ENCODE results near the gene ARHGEF37. TPM values are rescaled to one million over a fixed set of nuclear protein-coding genes. Genes with fewer than 3 reads are reported as not detected.

Gene ARHGEF37
- total RNA-seq, 1 donor from 2014 or later: 17.7 TPM

DNA sequence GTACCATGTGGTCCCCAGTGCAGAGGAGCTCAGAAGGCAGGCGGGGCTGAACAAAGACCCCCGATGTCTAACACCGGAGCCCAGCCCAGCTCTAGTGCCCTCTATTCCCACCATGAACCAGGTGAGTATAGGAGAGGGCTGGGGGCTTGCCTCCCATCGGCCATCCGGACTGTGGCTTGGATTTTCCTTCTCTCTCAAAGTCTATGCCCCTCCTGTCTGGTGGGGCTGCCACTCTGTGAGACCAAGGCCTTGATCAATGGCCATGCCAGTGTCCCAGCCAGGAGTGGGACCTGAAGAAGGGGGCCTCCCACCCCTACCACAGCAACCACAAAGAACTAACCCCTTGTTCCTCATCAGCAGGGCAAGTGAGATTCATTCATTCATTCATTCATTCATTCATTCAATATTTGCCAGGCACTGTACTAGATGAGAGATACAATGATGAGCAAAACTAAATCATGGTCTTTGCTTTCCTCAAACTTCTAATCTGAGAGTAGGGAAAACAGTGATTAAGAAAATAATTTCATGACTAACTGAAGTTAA is 47.6 kb downstream of the ARHGEF37 start:
- intact Hi-C loops (cut with DNase I): no loop called here
- no peak overlapping the region for H3K27ac ChIP-seq
- peaks cover 0 to 13% of the 10 kb centered on the region in 2 donors for H3K36me3 ChIP-seq
- no peaks in the 10 kb centered on the region for H3K9me3 ChIP-seq
- TF ChIP-seq, protein P1, sequence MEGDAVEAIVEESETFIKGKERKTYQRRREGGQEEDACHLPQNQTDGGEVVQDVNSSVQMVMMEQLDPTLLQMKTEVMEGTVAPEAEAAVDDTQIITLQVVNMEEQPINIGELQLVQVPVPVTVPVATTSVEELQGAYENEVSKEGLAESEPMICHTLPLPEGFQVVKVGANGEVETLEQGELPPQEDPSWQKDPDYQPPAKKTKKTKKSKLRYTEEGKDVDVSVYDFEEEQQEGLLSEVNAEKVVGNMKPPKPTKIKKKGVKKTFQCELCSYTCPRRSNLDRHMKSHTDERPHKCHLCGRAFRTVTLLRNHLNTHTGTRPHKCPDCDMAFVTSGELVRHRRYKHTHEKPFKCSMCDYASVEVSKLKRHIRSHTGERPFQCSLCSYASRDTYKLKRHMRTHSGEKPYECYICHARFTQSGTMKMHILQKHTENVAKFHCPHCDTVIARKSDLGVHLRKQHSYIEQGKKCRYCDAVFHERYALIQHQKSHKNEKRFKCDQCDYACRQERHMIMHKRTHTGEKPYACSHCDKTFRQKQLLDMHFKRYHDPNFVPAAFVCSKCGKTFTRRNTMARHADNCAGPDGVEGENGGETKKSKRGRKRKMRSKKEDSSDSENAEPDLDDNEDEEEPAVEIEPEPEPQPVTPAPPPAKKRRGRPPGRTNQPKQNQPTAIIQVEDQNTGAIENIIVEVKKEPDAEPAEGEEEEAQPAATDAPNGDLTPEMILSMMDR (IDR thresholded peaks at IDR 0.05): no peak
- no peak for TF ChIP-seq POLR2A (IDR thresholded peaks at IDR 0.05)
- no peak for TF ChIP-seq POLR2AphosphoS5 (IDR thresholded peaks at IDR 0.05; ENCODE audit: insufficient read depth in 1 of 2, low read depth in 1 of 2)
- DNase-seq (ENCODE audit: extremely low spot score in 2 of 2): no peak
- no peak overlapping the region for H3K4me3 ChIP-seq
- peaks cover 18% of the 10 kb centered on the region for H3K4me1 ChIP-seq
- no peaks in the 10 kb centered on the region for H3K27me3 ChIP-seq

DNA sequence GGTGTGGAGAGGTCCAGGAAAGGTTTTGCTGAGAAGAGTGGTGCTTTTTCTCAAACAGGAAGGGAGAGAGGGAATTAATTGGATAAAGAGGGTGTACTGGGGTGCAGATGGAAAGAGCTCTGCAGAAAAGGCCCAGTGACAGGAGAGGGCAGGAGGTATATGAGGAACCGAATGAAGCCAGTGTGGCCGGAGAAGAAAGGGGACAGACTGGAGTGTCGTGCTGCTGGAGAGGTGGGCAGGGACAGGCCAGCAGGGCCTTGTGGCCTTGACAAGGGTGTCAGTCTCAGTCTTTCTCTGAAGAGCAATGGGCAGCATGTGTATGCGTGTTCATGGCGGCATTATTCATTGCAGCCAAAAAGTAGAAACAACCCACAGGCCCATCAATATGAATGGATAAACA is 48.1 kb downstream of the ARHGEF37 start:
- H3K36me3 ChIP-seq: peaks cover 0 to 8% of the 10 kb centered on the region in 2 donors

DNA sequence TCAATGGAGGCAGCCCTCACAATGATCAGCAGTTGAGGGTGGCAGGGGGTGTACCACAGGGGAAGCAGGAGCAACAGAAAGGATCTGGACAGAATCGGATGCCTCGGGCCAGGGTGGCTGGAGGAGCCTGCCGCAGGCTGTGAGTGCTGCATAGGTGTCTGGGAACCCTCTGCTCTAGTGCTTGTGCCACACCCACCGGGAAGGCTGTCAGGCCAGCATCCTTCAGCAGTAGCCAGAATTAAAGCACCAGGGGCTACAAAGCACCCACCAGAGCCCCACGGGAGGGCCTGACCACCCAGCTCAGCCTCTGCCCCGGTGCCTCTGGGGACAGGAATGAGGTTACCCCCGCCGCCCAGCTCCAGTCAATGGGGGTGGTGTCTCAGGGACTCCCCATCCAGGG is 49.0 kb downstream of the ARHGEF37 start:
- intact Hi-C loops (cut with DNase I): loop anchor here (10.0 kb wide), 1 partner anchor 364 kb away; no protein-coding TSS in a partner anchor
- Histone ChIP-seq H3K27ac (no peak overlapping the region), H3K9me3 (no peaks in the 10 kb centered on the region), H3K4me1 (peaks cover 18% of the 10 kb centered on the region), H3K4me3 (no peak overlapping the region), H3K27me3 (no peaks in the 10 kb centered on the region), H3K36me3 (peaks cover 0 to 5% of the 10 kb centered on the region in 2 donors)
- no peak for TF ChIP-seq POLR2A (IDR thresholded peaks at IDR 0.05)
- TF ChIP-seq POLR2AphosphoS5 (IDR thresholded peaks at IDR 0.05; ENCODE audit: insufficient read depth in 1 of 2, low read depth in 1 of 2): no peak
- TF ChIP-seq, protein P1 (IDR thresholded peaks at IDR 0.05): no peak
- DNase-seq (ENCODE audit: extremely low spot score in 2 of 2): no peak

More for the DNA sequence above, 48.1 kb downstream of the ARHGEF37 start:
- H3K4me1 ChIP-seq: peaks cover 18% of the 10 kb centered on the region
- no peaks in the 10 kb centered on the region for H3K27me3 ChIP-seq
- no peaks in the 10 kb centered on the region for H3K9me3 ChIP-seq
- TF ChIP-seq, protein P1 (IDR thresholded peaks at IDR 0.05): no peak
- TF ChIP-seq POLR2AphosphoS5 (IDR thresholded peaks at IDR 0.05; ENCODE audit: insufficient read depth in 1 of 2, low read depth in 1 of 2) (no peak), POLR2A (IDR thresholded peaks at IDR 0.05) (no peak)
- no peak overlapping the region for H3K4me3 ChIP-seq
- intact Hi-C loops (cut with DNase I): no loop called here
- no peak overlapping the region for H3K27ac ChIP-seq
- no peak for DNase-seq (ENCODE audit: extremely low spot score in 2 of 2)

DNA sequence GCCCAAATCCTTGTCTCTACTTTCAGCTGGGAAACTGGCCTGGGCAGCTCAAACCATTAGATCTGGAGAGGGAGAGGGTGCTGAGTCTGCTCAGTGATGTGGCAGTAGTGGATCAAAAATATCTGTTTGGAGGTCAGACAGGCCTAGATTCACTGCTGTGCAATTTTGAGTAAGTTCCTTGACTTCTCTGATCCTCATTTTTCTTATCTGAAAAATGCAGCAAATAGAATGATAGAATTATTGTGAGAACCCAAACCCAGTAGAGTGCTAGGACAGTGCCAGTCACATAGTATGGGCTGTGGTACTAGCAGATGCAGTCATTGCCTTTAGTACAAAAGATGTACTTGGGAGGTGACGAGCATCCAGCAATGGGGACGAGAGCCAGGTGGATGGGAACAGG is 50.2 kb downstream of the ARHGEF37 start:
- Histone ChIP-seq H3K9me3 (no peaks in the 10 kb centered on the region), H3K27ac (peak overlapping the region; percentile 55), H3K4me1 (peaks cover 18% of the 10 kb centered on the region), H3K27me3 (no peaks in the 10 kb centered on the region), H3K36me3 (no peaks in the 10 kb centered on the region), H3K4me3 (no peak overlapping the region)
- intact Hi-C loops (cut with DNase I): loop anchor here (10.0 kb wide), 1 partner anchor 363 kb away; no protein-coding TSS in a partner anchor
- TF ChIP-seq POLR2A (IDR thresholded peaks at IDR 0.05) (no peak), POLR2AphosphoS5 (IDR thresholded peaks at IDR 0.05; ENCODE audit: insufficient read depth in 1 of 2, low read depth in 1 of 2) (no peak)
- TF ChIP-seq, protein P1 (IDR thresholded peaks at IDR 0.05): no peak
- DNase-seq (ENCODE audit: extremely low spot score in 2 of 2): no peak
